Calu3 (cell line): ENCODE measurements around the gene DMAP1. TPM values are rescaled to one million over a fixed set of nuclear protein-coding genes. Genes with fewer than 3 reads are reported as not detected.

Experiments
- BruUV-seq: library from RNA; stranded (reverse); fragments of 400-500 nt; replicated peaks from 2 replicates; lab custom pipeline; 2021; lab: Mats Ljungman, UMichigan
- CTCF ChIA-PET: fragments of 300-600 bp; sonication (Branson Sonifier 250); formaldehyde crosslinking; loops from one replicate; lab custom pipeline; 2022; ENCODE audit warnings: antibody characterized with exemption; lab: Charles Lee
- DNase-seq: peaks from one replicate; pipeline ENCODE4 v3.0.0; 2022
- H3K27ac Mint-ChIP-seq: one replicate; pipeline ENCODE4 v1.8.0; 2022; ENCODE audit warnings: mixed read lengths; ENCODE audit not compliant: unreplicated experiment
- H3K27me3 Mint-ChIP-seq: one replicate; pipeline ENCODE4 v1.8.0; 2022; ENCODE audit warnings: mixed read lengths; ENCODE audit not compliant: unreplicated experiment
- H3K36me3 Mint-ChIP-seq: one replicate; pipeline ENCODE4 v1.8.0; 2022; ENCODE audit warnings: mild to moderate bottlenecking, moderate library complexity, mixed read lengths; ENCODE audit not compliant: insufficient read depth, unreplicated experiment
- H3K4me1 Mint-ChIP-seq: one replicate; pipeline ENCODE4 v1.8.0; 2022; ENCODE audit warnings: mild to moderate bottlenecking, low read depth, mixed read lengths; ENCODE audit not compliant: unreplicated experiment
- H3K4me3 Mint-ChIP-seq: one replicate; pipeline ENCODE4 v1.8.0; 2022; ENCODE audit warnings: mild to moderate bottlenecking, low read depth, moderate library complexity, mixed read lengths; ENCODE audit not compliant: unreplicated experiment
- H3K9me3 Mint-ChIP-seq: one replicate; pipeline ENCODE4 v1.8.0; 2022; ENCODE audit warnings: low read depth, mixed read lengths; ENCODE audit not compliant: unreplicated experiment
- intact Hi-C: fragments of 100-400 bp; cut with micrococcal nuclease; formaldehyde crosslinking; loops from one replicate; pipeline ENCODE4 v1.10.0; 2022; ENCODE audit not compliant: unreplicated experiment
- total RNA-seq: library from RNA; stranded (reverse); gene quantifications from 2 replicates; pipeline ENCODE4 v1.2.3, GENCODE V29; 2022
- TF ChIP-seq, protein P1 (sequence below): fragments of 200-600 bp; IDR thresholded peaks from one replicate; pipeline ENCODE4 v1.8.0; 2022; ENCODE audit warnings: antibody characterized with exemption; ENCODE audit not compliant: unreplicated experiment

DMAP1 gene
- total RNA-seq, 1 experiment from 2014 or later: 42.9 TPM

DNA sequence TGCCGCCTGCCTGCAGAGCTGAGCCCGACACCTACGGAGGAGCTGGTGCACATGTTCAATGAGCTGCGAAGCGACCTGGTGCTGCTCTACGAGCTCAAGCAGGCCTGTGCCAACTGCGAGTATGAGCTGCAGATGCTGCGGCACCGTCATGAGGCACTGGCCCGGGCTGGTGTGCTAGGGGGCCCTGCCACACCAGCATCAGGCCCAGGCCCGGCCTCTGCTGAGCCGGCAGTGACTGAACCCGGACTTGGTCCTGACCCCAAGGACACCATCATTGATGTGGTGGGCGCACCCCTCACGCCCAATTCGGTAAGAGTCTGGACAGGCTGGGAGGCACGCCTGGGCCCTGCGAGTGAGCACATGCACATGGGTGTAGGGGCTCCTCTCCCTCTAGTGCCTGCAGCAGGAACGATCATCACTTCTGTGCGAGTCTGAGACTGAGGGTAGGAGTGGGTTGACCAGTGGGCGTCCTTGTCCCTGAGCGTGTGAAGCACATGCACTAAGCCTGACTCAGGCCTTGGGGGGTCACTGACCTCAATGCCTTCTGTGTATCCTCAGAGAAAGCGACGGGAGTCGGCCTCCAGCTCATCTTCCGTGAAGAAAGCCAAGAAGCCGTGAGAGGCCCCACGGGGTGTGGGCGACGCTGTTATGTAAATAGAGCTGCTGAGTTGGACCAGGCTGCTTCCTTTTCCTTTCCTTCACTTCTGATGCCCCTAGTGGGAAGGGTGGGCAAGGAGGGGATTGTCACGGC lies 6.9 kb downstream of the DMAP1 start:
- H3K4me1 Mint-ChIP-seq: peaks cover 8% of the 10 kb centered on the region

DNA sequence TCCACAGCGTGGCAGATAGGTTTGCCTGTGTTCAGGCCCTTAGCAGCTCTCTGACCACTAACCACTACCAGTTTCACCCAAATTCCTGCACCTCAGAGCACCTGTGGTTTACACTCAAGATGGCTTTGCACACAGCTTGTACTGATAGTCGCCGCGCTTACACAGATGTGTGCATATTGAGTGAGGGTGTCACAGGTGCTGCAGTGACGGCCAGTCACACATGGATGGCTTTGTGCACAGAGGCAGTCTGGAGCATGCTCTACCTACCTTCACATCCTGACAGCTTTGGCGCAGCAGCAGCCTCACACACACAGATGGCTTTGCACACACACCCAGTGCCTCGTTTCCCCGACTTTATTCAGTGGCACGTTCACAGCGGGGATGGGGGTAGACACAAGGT lies 7.5 kb downstream of the DMAP1 start:
- intact Hi-C loops: no loop called here
- H3K27ac Mint-ChIP-seq: no peak overlapping the region
- CTCF ChIA-PET: no interaction called here
- no peaks in the 10 kb centered on the region for H3K27me3 Mint-ChIP-seq
- no TSS peak for BruUV-seq
- H3K9me3 Mint-ChIP-seq: no peaks in the 10 kb centered on the region
- H3K36me3 Mint-ChIP-seq: peaks cover 25% of the 10 kb centered on the region
- DNase-seq: no peak
- H3K4me1 Mint-ChIP-seq: peaks cover 8% of the 10 kb centered on the region
- no peak overlapping the region for H3K4me3 Mint-ChIP-seq
- TF ChIP-seq, protein P1, sequence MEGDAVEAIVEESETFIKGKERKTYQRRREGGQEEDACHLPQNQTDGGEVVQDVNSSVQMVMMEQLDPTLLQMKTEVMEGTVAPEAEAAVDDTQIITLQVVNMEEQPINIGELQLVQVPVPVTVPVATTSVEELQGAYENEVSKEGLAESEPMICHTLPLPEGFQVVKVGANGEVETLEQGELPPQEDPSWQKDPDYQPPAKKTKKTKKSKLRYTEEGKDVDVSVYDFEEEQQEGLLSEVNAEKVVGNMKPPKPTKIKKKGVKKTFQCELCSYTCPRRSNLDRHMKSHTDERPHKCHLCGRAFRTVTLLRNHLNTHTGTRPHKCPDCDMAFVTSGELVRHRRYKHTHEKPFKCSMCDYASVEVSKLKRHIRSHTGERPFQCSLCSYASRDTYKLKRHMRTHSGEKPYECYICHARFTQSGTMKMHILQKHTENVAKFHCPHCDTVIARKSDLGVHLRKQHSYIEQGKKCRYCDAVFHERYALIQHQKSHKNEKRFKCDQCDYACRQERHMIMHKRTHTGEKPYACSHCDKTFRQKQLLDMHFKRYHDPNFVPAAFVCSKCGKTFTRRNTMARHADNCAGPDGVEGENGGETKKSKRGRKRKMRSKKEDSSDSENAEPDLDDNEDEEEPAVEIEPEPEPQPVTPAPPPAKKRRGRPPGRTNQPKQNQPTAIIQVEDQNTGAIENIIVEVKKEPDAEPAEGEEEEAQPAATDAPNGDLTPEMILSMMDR: no peak

More for the DNA sequence above, 6.9 kb downstream of the DMAP1 start:
- CTCF ChIA-PET: no interaction called here
- TF ChIP-seq, protein P1: no peak
- H3K4me3 Mint-ChIP-seq: no peak overlapping the region
- no peak overlapping the region for H3K27ac Mint-ChIP-seq
- H3K9me3 Mint-ChIP-seq: no peaks in the 10 kb centered on the region
- no TSS peak for BruUV-seq
- no peak for DNase-seq
- no peaks in the 10 kb centered on the region for H3K27me3 Mint-ChIP-seq
- H3K36me3 Mint-ChIP-seq: peaks cover 25% of the 10 kb centered on the region
- intact Hi-C loops: no loop called here

DNA sequence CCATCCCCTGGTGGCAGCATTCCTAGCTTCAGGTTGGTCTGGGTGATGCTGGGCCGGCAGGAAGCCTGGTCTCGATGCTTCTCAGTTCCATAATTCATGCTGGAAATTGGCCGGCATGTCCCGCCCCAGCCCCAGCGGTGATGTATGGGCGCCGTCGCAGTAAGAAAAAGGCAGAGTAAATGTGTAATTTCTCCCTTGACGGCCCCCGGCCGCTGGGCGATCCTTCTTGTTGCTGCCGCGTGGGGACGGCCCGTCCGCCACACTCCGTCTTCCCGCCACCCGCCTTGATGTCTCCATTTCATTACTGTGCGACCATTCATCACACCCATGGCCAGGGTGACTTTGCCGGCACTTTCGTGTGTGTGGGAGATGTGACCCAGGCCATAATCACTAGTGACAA lies 8.5 kb downstream of the DMAP1 start:
- no peaks in the 10 kb centered on the region for H3K9me3 Mint-ChIP-seq
- CTCF ChIA-PET: no interaction called here
- no peak overlapping the region for H3K27ac Mint-ChIP-seq
- peaks cover 25% of the 10 kb centered on the region for H3K36me3 Mint-ChIP-seq
- peaks cover 8% of the 10 kb centered on the region for H3K4me1 Mint-ChIP-seq
- no peak overlapping the region for H3K4me3 Mint-ChIP-seq
- intact Hi-C loops: no loop called here
- no peaks in the 10 kb centered on the region for H3K27me3 Mint-ChIP-seq
- no TSS peak for BruUV-seq
- TF ChIP-seq, protein P1: no peak
- DNase-seq: no peak

DNA sequence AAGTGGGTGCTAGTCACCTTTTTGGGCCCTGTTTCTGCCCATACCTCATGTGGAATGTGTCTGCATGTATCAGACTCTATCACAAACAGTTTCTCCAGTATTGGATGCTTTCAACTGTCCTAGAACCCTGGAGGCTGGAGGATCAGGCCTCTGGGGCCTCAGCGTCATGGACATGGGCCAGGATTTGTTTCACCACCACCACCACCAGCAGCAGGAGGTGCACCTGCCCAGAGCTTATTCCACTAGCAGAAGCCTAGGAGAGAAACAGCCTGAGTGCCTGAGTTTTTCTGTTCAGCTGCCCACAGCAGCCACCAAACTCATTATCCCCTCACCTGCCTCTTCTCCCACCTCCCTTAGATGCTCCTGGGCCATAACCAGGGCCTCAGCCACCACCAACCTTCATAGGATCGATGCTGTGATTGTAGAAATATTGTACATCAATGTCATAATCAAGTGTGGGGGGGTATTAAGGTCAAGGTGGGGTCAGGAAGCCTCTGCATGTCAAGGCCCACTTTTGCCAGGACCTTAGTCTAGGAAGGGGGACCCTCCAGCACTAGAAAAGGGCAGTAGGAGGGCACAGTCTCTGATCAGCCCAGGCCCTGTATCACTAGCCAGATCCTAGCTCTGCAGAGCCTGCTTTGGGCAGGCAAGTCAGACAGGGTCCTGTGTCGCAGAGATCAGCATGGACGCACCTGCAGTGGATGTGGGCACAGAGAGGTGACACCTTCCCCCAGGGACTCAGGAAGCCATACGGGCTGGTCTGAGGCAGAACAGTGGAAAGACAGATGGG lies 9.3 kb downstream of the DMAP1 start:
- CTCF ChIA-PET: no interaction called here
- DNase-seq: no peak
- Mint-ChIP-seq H3K36me3 (peaks cover 25% of the 10 kb centered on the region), H3K27me3 (no peaks in the 10 kb centered on the region), H3K9me3 (no peaks in the 10 kb centered on the region), H3K4me3 (no peak overlapping the region), H3K27ac (no peak overlapping the region), H3K4me1 (peaks cover 2% of the 10 kb centered on the region)
- TF ChIP-seq, protein P1: no peak
- BruUV-seq: no TSS peak
- intact Hi-C loops: no loop called here
